ENCODE data around the gene TBC1D17.

GRCh38 chr19:49846408-49846807, 31.1 kb upstream of the TBC1D17 start:
- TF ChIP-seq EZH2 (IDR thresholded peaks at IDR 0.05; ENCODE audit: borderline replicate concordance, insufficient read depth, low read length, poor library complexity, severe bottlenecking) (no peak), CTCF (IDR thresholded peaks at IDR 0.05; ENCODE audit: poor library complexity, severe bottlenecking) (no peak), TAF1 (IDR thresholded peaks at IDR 0.05; ENCODE audit: low read depth) (no peak), POLR2AphosphoS5 (IDR thresholded peaks at IDR 0.05) (no peak), SMC3 (conservative IDR thresholded peaks at IDR 0.05; ENCODE audit: poor library complexity) (no peak), RAD21 (conservative IDR thresholded peaks at IDR 0.05) (no peak), REST (IDR thresholded peaks at IDR 0.05; ENCODE audit: borderline replicate concordance) (no peak), EP300 (conservative IDR thresholded peaks at IDR 0.05; ENCODE audit: poor library complexity, severe bottlenecking) (no peak), MXI1 (conservative IDR thresholded peaks at IDR 0.05; ENCODE audit: poor library complexity, severe bottlenecking) (no peak)

All from neural cell (in vitro differentiated cells).